Astrocyte (in vitro differentiated cells and primary cell): ENCODE data around the gene STK24.

Experiments used
- CTCF ChIP-seq: IDR thresholded peaks from 2 replicates; pipeline ENCODE4 v1.5.1; 2011; ENCODE audit warnings: low read depth, mild to moderate bottlenecking, inconsistent platforms, low read length, moderate library complexity; ENCODE audit not compliant: insufficient read depth
- EZH2 ChIP-seq: IDR thresholded peaks from 2 replicates; pipeline ENCODE4 v1.6.1; 2012; ENCODE audit warnings: mild to moderate bottlenecking, low read length, inconsistent platforms; ENCODE audit not compliant: insufficient read depth

GRCh38 chr13:98585946-98586345 is 9.0 kb upstream of the STK24 start:
- TF ChIP-seq CTCF (no peak), EZH2 (no peak)
